KOPT-K1 (cell line): Measurements from ENCODE around the gene TANGO2.

Source experiments
- H3K27ac ChIP-seq: fragments of 200-600 bp; sonication (generic); 2 replicates; pipeline ENCODE4 v1.5.1; 2016; ENCODE audit warnings: antibody characterized with exemption, mild to moderate bottlenecking, low read depth, low read length; ENCODE audit not compliant: poor library complexity, severe bottlenecking
- H3K36me3 ChIP-seq: fragments of 200-600 bp; sonication (generic); 2 replicates; pipeline ENCODE4 v1.5.1; 2017; ENCODE audit warnings: antibody characterized with exemption, mild to moderate bottlenecking, low read length, moderate library complexity; ENCODE audit not compliant: insufficient read depth
- H3K9me3 ChIP-seq: fragments of 200-600 bp; sonication (generic); 2 replicates; pipeline ENCODE4 v1.5.1; 2017; ENCODE audit warnings: antibody characterized with exemption, low read length, mild to moderate bottlenecking; ENCODE audit not compliant: insufficient read depth, poor library complexity, severe bottlenecking

The TANGO2 gene

DNA sequence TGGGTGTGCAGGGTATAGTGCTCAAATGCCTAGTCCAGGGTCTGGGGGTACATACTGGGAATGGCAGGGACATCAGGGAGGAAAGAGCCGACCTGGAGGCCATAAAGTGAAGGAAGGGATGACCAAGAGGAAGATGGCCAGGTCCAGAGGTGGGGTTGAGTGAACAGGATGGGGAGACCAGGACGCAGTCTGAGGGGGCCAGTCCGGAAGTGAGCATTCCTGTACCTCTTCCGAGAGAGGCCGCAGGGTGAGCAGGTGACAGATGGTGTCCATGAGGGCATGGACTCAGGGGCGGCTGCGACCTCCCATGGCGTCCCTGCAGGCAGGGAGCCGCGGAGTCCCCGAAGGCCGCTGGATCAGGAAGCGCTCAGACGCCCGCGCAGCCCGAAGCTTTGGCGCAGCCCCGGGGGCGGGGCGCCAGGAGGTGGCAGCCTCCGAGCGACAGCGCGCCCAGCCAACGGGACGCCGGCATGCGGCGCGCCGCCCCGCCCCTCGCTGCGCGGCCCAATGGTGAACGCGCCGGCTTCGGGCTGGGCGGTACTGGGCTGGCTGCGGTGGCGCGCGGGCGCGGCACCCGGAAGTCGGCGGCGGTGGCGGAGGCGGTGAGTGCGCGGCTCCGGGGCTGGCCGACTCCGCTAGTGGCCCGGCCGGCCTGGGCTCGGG lies at the start of gene TANGO2:
Gene TANGO2, plus strand, starts transcription at position 578 of the 663 bp plus-strand sequence. CDS start 15,689 bp downstream, outside the sequence.
- H3K27ac ChIP-seq = peak within 1 kb of the TSS; percentile 73

GRCh38 chr22:19971276-19972124 lies 49.4 kb upstream of the TANGO2 start:
- Histone ChIP-seq H3K36me3 (peaks cover 35% of the 10 kb centered on the region), H3K27ac (no peak overlapping the region), H3K9me3 (no peaks in the 10 kb centered on the region)

More for the DNA sequence above, at the start of gene TANGO2:
- no peaks in the 10 kb centered on the region for H3K9me3 ChIP-seq
- H3K36me3 ChIP-seq = no peaks in the 10 kb centered on the region

DNA sequence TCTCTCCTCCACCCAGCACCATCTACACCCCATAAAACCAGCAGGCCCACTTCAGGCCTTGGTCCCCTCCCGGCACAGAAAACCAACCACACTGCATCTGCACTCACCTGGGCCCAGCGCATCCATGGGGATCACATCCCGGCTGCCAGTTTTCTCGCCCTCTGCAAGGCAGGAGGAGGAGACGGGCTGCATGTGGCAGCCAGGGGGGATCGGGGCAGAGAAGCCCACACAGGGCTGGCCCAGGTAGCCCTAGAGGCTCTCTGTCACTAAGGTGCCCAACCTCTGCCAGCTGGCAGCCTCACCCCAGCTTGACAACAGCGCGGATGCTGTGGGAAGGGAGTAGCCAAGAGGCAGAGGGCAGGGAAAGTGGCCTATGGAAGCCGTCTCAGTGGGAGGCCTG lies 48.7 kb upstream of the TANGO2 start:
- Histone ChIP-seq H3K9me3 (no peaks in the 10 kb centered on the region), H3K36me3 (peaks cover 28% of the 10 kb centered on the region), H3K27ac (no peak overlapping the region)

DNA sequence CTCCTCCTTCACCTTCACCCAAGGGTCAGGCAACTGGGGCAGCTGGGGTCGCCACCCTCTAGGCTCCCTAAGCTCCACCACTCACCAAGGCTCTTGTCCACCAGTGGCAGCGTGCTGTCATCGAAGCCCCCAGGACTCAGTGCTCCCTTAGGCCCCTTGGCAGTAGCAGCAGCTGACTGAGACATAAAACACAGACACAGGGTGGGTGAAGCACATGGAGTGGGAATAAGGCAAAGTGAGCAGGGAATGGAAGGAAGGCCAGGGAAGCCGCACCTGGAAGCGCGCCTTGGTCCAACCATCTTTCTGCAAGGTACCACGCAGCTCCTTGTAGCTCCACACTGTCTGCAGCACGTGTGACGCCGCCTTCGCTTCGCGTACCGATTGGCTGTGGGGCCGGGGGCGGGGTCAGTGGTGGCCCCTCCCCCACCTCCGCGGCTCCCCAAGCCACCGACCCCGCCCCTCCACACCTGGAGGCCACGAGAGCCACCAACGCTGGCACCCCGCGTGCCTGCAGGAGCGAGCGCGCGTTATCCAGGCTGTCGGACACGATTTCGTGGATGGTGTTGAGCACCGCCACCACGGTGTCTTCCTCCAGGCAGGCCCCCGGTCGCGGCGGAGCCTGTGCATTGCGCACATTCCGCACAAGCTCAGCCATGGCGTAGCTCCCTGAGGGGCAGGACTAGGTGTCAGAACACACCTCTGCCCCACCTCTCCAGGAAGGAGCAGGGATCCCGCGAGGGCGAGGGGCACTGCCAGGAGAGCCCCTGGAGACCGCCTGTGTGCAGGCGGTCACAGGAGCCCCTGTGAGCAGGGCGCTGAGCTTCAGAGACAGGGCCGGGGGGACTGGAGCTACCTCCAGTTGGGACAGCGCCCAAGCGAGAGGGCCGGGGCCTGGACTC lies 48.0 kb upstream of the TANGO2 start:
- peaks cover 21% of the 10 kb centered on the region for H3K36me3 ChIP-seq
- H3K9me3 ChIP-seq = no peaks in the 10 kb centered on the region
- no peak overlapping the region for H3K27ac ChIP-seq

GRCh38 chr22:19973551-19974267 lies 47.2 kb upstream of the TANGO2 start:
- Histone ChIP-seq H3K27ac (no peak overlapping the region), H3K9me3 (no peaks in the 10 kb centered on the region), H3K36me3 (peaks cover 13% of the 10 kb centered on the region)

- Histone ChIP-seq H3K27ac (peak overlapping the region; percentile 15), H3K36me3 (peaks cover 8% of the 10 kb centered on the region; the same call in 1 of the 2 replicates), H3K9me3 (no peaks in the 10 kb centered on the region)
Measured at GRCh38 chr22:19974268-19974861, 46.5 kb upstream of the TANGO2 start.

- peak overlapping the region; percentile 15 for H3K27ac ChIP-seq
- 0 out of 2 replicates have a peak, but pooled peaks cover under 1% of the 10 kb centered on the region for H3K36me3 ChIP-seq
- no peaks in the 10 kb centered on the region for H3K9me3 ChIP-seq
Measured at GRCh38 chr22:19974935-19975706, 45.8 kb upstream of the TANGO2 start.

- Histone ChIP-seq H3K36me3 (no peaks in the 10 kb centered on the region), H3K27ac (peak overlapping the region; percentile 15), H3K9me3 (no peaks in the 10 kb centered on the region)
Measured at GRCh38 chr22:19975707-19976035, 45.2 kb upstream of the TANGO2 start.

- H3K9me3 ChIP-seq = no peaks in the 10 kb centered on the region
- no peaks in the 10 kb centered on the region for H3K36me3 ChIP-seq
- H3K27ac ChIP-seq = no peak overlapping the region
Measured at GRCh38 chr22:19976671-19977070, 44.2 kb upstream of the TANGO2 start.

DNA sequence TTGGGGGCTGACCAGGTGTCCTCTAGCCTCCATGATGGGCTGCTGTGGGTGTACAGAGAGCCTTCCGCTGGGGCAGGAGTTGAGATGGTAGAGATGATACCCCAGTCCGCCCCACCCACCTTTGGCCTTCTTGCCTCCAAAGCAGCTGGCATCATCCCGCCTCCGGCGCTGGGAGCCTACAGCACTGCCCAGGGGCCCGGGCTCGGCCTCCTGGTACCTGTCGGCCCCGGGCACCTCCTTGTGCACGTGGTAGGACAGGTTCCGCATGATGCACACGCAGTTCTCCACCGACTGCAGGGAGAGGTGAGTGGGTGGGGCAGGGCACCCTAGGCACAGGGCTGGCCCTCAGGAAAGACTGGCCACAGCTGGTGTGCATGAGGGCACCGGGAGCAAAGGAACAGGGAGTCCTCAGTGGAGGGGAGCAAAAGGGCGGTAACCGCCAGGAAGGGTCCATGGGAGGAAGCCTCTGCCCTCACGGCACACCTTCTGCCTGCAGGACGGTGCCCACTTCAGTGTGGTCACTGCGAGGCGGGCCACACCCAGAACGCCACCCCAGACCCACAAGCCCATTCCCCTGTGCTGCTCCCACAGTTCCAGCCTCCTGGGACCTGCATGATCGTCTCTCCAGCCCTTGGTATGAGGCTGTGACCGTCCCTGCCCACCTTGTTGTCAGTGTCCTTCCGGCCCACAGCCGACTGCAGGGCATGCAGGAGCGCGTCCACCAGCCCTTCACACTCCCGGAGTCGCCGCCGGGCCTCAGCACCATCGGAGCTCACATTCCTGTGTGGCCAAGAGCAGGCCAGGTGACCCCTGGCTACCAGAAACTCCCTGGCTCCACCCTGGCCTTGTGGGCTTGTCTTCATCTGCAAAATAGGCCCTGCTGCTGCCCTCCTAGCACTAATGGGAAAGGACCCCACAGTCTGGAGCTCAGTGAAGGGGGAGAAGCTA lies 43.3 kb upstream of the TANGO2 start:
- Histone ChIP-seq H3K9me3 (no peaks in the 10 kb centered on the region), H3K36me3 (no peaks in the 10 kb centered on the region), H3K27ac (no peak overlapping the region)

DNA sequence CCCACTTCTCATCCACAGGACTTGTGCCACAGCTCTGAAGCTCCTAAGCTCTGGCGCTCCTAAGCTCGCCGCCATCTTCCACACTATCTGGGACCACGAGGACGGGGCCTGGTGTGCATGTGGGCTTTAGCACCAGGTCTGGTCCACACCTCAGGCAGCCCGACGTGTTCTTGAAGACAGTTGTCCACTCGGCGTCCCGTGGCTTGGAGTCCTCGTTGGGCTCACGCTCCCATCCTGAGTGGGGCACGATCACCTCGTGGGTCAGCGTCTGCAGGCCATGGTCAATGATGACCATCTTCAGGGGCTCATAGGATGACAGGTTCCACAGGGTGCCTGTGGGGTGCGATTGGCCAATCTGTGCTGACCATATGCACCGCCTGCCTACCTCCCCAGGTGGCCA lies 42.2 kb upstream of the TANGO2 start:
- H3K27ac ChIP-seq = no peak overlapping the region
- H3K36me3 ChIP-seq = no peaks in the 10 kb centered on the region

DNA sequence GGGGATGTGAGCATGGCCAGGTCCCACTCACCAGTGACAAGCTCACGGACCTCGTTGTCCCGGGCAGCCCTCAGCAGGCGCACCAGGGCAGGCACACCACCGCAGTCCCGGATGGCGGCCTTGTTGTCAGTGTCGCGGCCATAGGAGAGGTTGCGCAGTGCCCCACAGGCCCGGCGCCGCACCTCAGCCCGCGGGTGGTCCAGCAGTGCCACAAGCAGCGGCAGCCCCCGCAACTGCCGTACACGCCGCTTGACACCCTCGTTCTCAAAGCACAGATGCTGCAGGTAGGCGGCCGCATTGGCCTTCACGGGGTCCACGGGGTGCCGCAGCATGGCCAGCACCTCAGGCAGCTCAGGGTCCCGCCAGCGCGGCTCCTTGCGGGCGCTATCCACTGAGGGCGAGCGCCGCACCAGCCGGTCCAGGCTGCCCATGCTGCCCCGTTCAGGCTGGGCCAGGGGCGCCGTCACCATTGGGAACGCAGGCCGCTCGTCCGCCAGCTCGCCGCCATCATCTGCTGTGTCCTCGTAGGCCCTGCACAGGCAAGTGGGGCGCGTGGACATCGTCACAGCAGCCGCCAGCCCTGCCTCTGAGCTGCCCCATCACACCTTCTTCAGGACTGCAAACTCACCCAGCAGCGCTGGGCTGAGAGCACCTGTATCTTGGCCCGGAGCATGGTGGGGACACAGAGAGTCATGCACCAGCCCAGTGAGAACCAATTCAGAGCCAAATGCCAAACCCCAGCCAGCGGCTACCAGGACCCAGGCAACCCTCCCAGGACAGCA lies 41.0 kb upstream of the TANGO2 start:
- H3K27ac ChIP-seq = no peak overlapping the region
- H3K9me3 ChIP-seq = no peaks in the 10 kb centered on the region
- H3K36me3 ChIP-seq = no peaks in the 10 kb centered on the region

More for the DNA sequence above, 42.2 kb upstream of the TANGO2 start:
- H3K9me3 ChIP-seq = no peaks in the 10 kb centered on the region
